Activated naive CD4-positive, alpha-beta T cell treated with anti-CD3 and anti-CD28 coated beads for 36 hours (primary cell): ENCODE results near the gene DLGAP1. TPM values are rescaled to one million over a fixed set of nuclear protein-coding genes. Genes with fewer than 3 reads are reported as not detected.

Source experiments
- CTCF ChIA-PET: fragments of 350-600 bp; sonication (Branson Sonifier 250); formaldehyde crosslinking; loops from one replicate; lab custom pipeline; 2021; ENCODE audit warnings: antibody characterized with exemption; lab: Charles Lee
- DNase-seq: peaks from one replicate; pipeline ENCODE4 v3.0.0-alpha.2; 2020
- H3K27ac Mint-ChIP-seq: one replicate; pipeline ENCODE4 v1.8.0; 2021; ENCODE audit warnings: mild to moderate bottlenecking, mixed read lengths
- H3K27me3 Mint-ChIP-seq: one replicate; pipeline ENCODE4 v1.8.0; 2021; ENCODE audit warnings: low read depth, mixed read lengths
- H3K36me3 Mint-ChIP-seq: one replicate; pipeline ENCODE4 v1.8.0; 2021; ENCODE audit warnings: low read depth, mixed read lengths
- H3K4me1 Mint-ChIP-seq: one replicate; pipeline ENCODE4 v1.8.0; 2021; ENCODE audit warnings: low read depth, mixed read lengths
- H3K4me3 Mint-ChIP-seq: one replicate; pipeline ENCODE4 v1.8.0; 2021; ENCODE audit warnings: mild to moderate bottlenecking, moderate library complexity, mixed read lengths
- H3K9me3 Mint-ChIP-seq: one replicate; pipeline ENCODE4 v1.8.0; 2021; ENCODE audit warnings: mixed read lengths
- intact Hi-C: fragments of 100-400 bp; cut with micrococcal nuclease; formaldehyde crosslinking; loops from one replicate; pipeline ENCODE4 v1.15.1; 2023
- total RNA-seq, 2 experiments: library from RNA; stranded (reverse); gene quantifications; one replicate each; pipeline ENCODE4 v1.2.3, GENCODE V29; 2021

The DLGAP1 gene
- total RNA-seq, 2 experiments from 2014 or later: not detected

DNA sequence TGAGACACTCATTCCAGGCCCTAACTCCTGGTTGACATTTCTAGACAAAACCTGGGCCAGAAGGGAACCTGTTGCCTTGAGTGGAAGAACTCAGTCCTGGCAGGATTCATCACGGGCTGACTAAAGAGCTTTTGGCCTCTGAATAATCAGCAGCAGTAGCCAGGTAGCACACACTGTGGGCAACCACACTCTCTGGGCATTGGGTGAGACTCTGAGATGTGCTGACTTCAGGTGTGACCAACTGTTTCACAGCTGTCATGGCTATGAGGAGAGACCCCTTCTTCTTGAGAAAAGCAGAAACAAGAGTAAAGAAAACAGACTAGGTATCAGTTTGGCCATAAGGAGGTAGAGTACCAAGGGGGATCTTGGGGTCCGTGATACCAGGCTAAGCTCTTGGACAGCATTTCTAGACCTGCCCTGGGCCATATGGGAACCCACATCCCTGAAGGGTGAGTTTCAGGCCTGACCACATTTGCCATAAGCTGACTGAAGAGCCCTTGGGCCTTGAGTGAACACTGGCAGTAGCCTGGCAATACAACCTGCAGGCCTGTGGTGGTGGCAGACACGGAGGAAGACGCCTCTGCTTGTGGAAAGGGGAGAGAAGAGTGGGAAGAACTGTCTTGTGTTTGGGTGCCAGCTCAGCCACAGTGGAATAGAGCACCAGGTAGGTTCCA lies 230.9 kb downstream of the DLGAP1 start:
- peaks cover 9% of the 10 kb centered on the region for H3K9me3 Mint-ChIP-seq
- intact Hi-C loops: no loop called here
- DNase-seq: no peak
- no peak overlapping the region for H3K27ac Mint-ChIP-seq
- CTCF ChIA-PET: interaction anchor here (0.7 kb wide), 1 partner anchor 1098 kb away, joined by 3 read pairs; no protein-coding TSS in a partner anchor
- H3K4me3 Mint-ChIP-seq: no peak overlapping the region
- no peaks in the 10 kb centered on the region for H3K4me1 Mint-ChIP-seq
- no peaks in the 10 kb centered on the region for H3K27me3 Mint-ChIP-seq
- no peaks in the 10 kb centered on the region for H3K36me3 Mint-ChIP-seq

- intact Hi-C loops: no loop called here
- Mint-ChIP-seq H3K4me3 (no peak overlapping the region), H3K9me3 (peaks cover 2% of the 10 kb centered on the region), H3K27ac (no peak overlapping the region), H3K27me3 (no peaks in the 10 kb centered on the region), H3K36me3 (no peaks in the 10 kb centered on the region), H3K4me1 (no peaks in the 10 kb centered on the region)
- DNase-seq: no peak
- CTCF ChIA-PET: no interaction called here
These were observed 243.8 kb downstream of the DLGAP1 start for GRCh38 chr18:4211111-4211837.

DNA sequence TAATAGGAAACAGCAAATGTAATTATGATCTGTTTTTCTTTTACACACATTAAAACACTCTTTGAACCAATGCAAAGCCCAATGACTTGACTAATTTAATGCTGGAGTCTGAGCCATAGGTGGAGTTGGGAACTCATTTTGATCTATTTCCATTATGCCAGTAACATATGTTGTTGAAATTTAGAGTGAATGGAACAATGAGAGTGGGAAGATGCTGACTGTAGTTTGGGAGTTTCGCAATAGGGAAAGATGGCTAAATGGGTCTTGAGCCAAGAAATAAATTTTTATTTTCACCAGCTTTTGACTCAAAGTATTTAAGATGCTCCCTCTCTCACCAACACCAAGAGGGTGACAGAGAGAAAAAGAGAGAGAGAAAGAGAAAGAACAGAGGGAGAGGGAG lies 246.7 kb downstream of the DLGAP1 start:
- Mint-ChIP-seq H3K4me3 (no peak overlapping the region), H3K27me3 (no peaks in the 10 kb centered on the region), H3K27ac (no peak overlapping the region), H3K4me1 (no peaks in the 10 kb centered on the region), H3K9me3 (no peaks in the 10 kb centered on the region), H3K36me3 (no peaks in the 10 kb centered on the region)
- intact Hi-C loops: no loop called here
- CTCF ChIA-PET: no interaction called here
- DNase-seq: no peak

DNA sequence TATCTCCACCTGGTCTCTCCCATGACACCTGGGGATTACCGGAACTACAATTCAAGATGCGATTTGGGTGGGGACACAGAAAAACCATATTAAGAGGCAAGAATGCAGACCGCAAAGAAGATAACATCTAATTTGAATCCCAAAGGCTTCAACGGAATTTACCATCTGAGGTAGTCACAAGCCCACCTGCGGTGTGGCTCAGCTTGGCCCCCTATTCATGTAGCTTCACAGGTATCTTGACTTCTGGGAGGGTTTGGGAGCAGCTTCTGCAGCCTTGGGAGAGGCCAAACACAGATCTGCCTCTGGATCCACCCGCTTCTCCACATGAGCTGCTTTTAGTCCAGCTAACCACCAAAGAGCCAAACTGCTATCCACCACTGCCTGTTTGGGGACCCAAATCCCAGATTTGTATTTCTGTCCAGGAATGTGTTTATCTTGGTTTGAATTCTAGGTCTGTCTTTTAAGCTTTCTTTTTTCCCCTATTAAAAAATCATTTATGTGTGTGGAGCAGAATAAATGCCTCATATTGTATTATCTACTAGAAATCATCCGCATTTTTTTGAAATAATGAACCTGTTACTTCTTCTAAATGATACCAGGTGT lies 247.6 kb downstream of the DLGAP1 start:
- no peaks in the 10 kb centered on the region for H3K36me3 Mint-ChIP-seq
- no peaks in the 10 kb centered on the region for H3K4me1 Mint-ChIP-seq
- no peak for DNase-seq
- H3K4me3 Mint-ChIP-seq: no peak overlapping the region
- H3K27ac Mint-ChIP-seq: no peak overlapping the region
- no peaks in the 10 kb centered on the region for H3K9me3 Mint-ChIP-seq
- H3K27me3 Mint-ChIP-seq: no peaks in the 10 kb centered on the region
- intact Hi-C loops: no loop called here
- CTCF ChIA-PET: no interaction called here

DNA sequence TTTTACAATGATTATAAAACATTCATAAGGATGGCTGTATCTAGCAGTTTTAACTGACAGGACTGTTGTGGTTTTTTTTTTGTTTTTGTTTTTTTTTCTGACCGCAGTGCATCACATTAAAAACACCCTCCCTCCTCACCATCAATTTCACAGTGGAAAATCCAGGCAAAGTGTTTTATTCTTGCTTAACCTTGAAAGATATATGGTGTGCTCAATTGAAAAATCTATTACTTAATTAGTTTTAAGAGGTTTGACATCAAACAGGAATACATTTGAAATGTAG lies 250.7 kb downstream of the DLGAP1 start:
- intact Hi-C loops: no loop called here
- H3K4me3 Mint-ChIP-seq: no peak overlapping the region
- H3K27ac Mint-ChIP-seq: no peak overlapping the region
- H3K9me3 Mint-ChIP-seq: no peaks in the 10 kb centered on the region
- H3K27me3 Mint-ChIP-seq: no peaks in the 10 kb centered on the region
- no peaks in the 10 kb centered on the region for H3K36me3 Mint-ChIP-seq
- CTCF ChIA-PET: no interaction called here
- no peaks in the 10 kb centered on the region for H3K4me1 Mint-ChIP-seq
- no peak for DNase-seq

GRCh38 chr18:4203568-4204437 lies 251.3 kb downstream of the DLGAP1 start:
- Mint-ChIP-seq H3K36me3 (no peaks in the 10 kb centered on the region), H3K9me3 (no peaks in the 10 kb centered on the region), H3K27ac (no peak overlapping the region), H3K27me3 (no peaks in the 10 kb centered on the region), H3K4me1 (no peaks in the 10 kb centered on the region), H3K4me3 (no peak overlapping the region)
- intact Hi-C loops: no loop called here
- CTCF ChIA-PET: no interaction called here
- no peak for DNase-seq

DNA sequence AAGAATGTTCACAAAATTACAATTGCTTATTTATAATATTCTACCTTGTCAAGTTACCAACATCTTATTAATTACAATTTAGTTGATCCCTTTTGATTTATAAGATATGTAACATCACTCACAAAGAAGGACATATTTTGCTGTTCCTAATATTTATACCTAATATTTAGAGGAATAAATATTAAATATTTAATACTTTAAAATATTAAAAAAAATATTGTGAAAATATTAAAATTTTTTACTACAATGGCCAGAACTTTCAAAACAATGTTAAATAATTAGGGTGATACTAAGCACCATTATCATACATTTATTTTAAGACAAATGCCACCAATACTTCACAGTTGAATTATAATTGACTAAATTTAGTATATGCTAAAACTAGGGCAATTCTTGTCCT lies 254.7 kb downstream of the DLGAP1 start:
- Mint-ChIP-seq H3K27me3 (no peaks in the 10 kb centered on the region), H3K4me1 (no peaks in the 10 kb centered on the region), H3K36me3 (no peaks in the 10 kb centered on the region), H3K9me3 (no peaks in the 10 kb centered on the region), H3K4me3 (no peak overlapping the region), H3K27ac (no peak overlapping the region)
- no peak for DNase-seq
- intact Hi-C loops: no loop called here
- CTCF ChIA-PET: no interaction called here

- Mint-ChIP-seq H3K4me3 (no peak overlapping the region), H3K36me3 (no peaks in the 10 kb centered on the region), H3K9me3 (no peaks in the 10 kb centered on the region), H3K4me1 (no peaks in the 10 kb centered on the region), H3K27me3 (no peaks in the 10 kb centered on the region), H3K27ac (no peak overlapping the region)
- DNase-seq: no peak
- intact Hi-C loops: no loop called here
- CTCF ChIA-PET: no interaction called here
These were observed 256.2 kb downstream of the DLGAP1 start for GRCh38 chr18:4198956-4199355.

GRCh38 chr18:4196351-4196750 lies 258.8 kb downstream of the DLGAP1 start:
- no peaks in the 10 kb centered on the region for H3K36me3 Mint-ChIP-seq
- H3K4me1 Mint-ChIP-seq: no peaks in the 10 kb centered on the region
- CTCF ChIA-PET: no interaction called here
- intact Hi-C loops: no loop called here
- H3K27me3 Mint-ChIP-seq: no peaks in the 10 kb centered on the region
- no peak overlapping the region for H3K27ac Mint-ChIP-seq
- H3K9me3 Mint-ChIP-seq: peaks cover 2% of the 10 kb centered on the region
- H3K4me3 Mint-ChIP-seq: no peak overlapping the region
- no peak for DNase-seq

DNA sequence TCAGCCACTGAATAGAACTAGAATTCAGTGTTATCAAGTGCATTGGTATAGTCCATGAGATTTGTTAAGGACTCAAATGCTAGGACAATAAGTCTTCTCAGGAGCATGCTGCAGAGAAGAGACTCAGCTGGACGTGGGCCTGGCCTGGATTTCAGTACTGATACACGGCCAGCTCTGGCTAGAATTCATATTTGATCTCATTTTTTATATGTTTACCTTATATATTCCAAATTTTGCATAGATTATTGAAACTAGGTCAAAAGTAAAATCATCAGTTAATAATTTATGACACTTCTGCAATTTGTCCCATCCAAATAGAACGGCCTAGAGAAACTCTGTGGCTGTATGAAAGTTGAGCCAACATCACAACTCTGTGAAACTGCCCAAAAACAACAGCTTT lies 262.0 kb downstream of the DLGAP1 start:
- Mint-ChIP-seq H3K4me3 (no peak overlapping the region), H3K27me3 (no peaks in the 10 kb centered on the region), H3K36me3 (no peaks in the 10 kb centered on the region), H3K27ac (no peak overlapping the region), H3K4me1 (no peaks in the 10 kb centered on the region), H3K9me3 (peaks cover 2% of the 10 kb centered on the region)
- DNase-seq: no peak
- CTCF ChIA-PET: no interaction called here
- intact Hi-C loops: no loop called here

GRCh38 chr18:4181882-4182568 lies 273.1 kb downstream of the DLGAP1 start:
- no peaks in the 10 kb centered on the region for H3K9me3 Mint-ChIP-seq
- H3K36me3 Mint-ChIP-seq: no peaks in the 10 kb centered on the region
- DNase-seq: no peak
- H3K27me3 Mint-ChIP-seq: no peaks in the 10 kb centered on the region
- intact Hi-C loops: no loop called here
- CTCF ChIA-PET: no interaction called here
- H3K4me1 Mint-ChIP-seq: no peaks in the 10 kb centered on the region
- H3K27ac Mint-ChIP-seq: no peak overlapping the region
- no peak overlapping the region for H3K4me3 Mint-ChIP-seq

- Mint-ChIP-seq H3K9me3 (no peaks in the 10 kb centered on the region), H3K27ac (no peak overlapping the region), H3K36me3 (no peaks in the 10 kb centered on the region), H3K4me1 (no peaks in the 10 kb centered on the region), H3K4me3 (no peak overlapping the region), H3K27me3 (no peaks in the 10 kb centered on the region)
- DNase-seq: no peak
- CTCF ChIA-PET: no interaction called here
- intact Hi-C loops: no loop called here
These were observed 274.0 kb downstream of the DLGAP1 start for GRCh38 chr18:4181086-4181485.
